GM19324 (cell line): ENCODE measurements around the gene SMURF1.

Experiments
- ATAC-seq: cut with Tn5 transposase; IDR thresholded peaks from one replicate; pipeline ENCODE4 v1.9.1; 2021; ENCODE audit warnings: mild to moderate bottlenecking, moderate library complexity; ENCODE audit not compliant: unreplicated experiment, low FRiP score

The SMURF1 gene

GRCh38 chr7:98995111-98995510 lies 148.8 kb downstream of the SMURF1 start:
- ATAC-seq, result no peak

- ATAC-seq, result no peak
Observed at GRCh38 chr7:98994046-98994944, 149.6 kb downstream of the SMURF1 start.

- no peak for ATAC-seq
Observed at GRCh38 chr7:98993024-98993897, 150.6 kb downstream of the SMURF1 start.

- ATAC-seq, result no peak
Observed at GRCh38 chr7:98992076-98992475, 151.8 kb downstream of the SMURF1 start.

GRCh38 chr7:98991141-98991540 lies 152.8 kb downstream of the SMURF1 start:
- no peak for ATAC-seq

- ATAC-seq, result no peak
Observed at GRCh38 chr7:98990356-98990755, 153.6 kb downstream of the SMURF1 start.

- no peak for ATAC-seq
Observed at GRCh38 chr7:98988641-98989040, 155.3 kb downstream of the SMURF1 start.

- ATAC-seq, result no peak
Observed at GRCh38 chr7:98985945-98986344, 158.0 kb downstream of the SMURF1 start.

GRCh38 chr7:98985406-98985805 lies 158.5 kb downstream of the SMURF1 start:
- ATAC-seq, result no peak

- no peak for ATAC-seq
Observed at GRCh38 chr7:98984126-98984525, 159.8 kb downstream of the SMURF1 start.

- no peak for ATAC-seq
Observed at GRCh38 chr7:98982686-98983085, 161.2 kb downstream of the SMURF1 start.

- no peak for ATAC-seq
Observed at GRCh38 chr7:98981701-98982100, 162.2 kb downstream of the SMURF1 start.

GRCh38 chr7:98978672-98979071 lies 165.2 kb downstream of the SMURF1 start:
- ATAC-seq, result no peak
